ENCODE results near the gene TTC27. TPM values are rescaled to one million over a fixed set of nuclear protein-coding genes. Genes with fewer than 3 reads are reported as not detected.

The TTC27 gene
- total RNA-seq, 2 donors from 2014 or later: 5.9 to 6.0 TPM

- no peaks in the 10 kb centered on the region for H3K9me3 ChIP-seq
- DNase-seq (ENCODE audit: low spot score): no peak
- no peak overlapping the region for H3K4me3 ChIP-seq
- H3K4me1 ChIP-seq: peaks cover 0 to 13% of the 10 kb centered on the region in 2 donors
- H3K36me3 ChIP-seq: no peaks in the 10 kb centered on the region
- H3K27me3 ChIP-seq: no peaks in the 10 kb centered on the region
- peak overlapping the region; percentile 16 to 46 for H3K27ac ChIP-seq
- peak; percentile 53 to 83 for TF ChIP-seq CTCF (IDR thresholded peaks at IDR 0.05)
These were observed 145.0 kb downstream of the TTC27 start for GRCh38 chr2:32772638-32773447.

- TF ChIP-seq CTCF (IDR thresholded peaks at IDR 0.05): no peak
- Histone ChIP-seq H3K4me3 (no peak overlapping the region), H3K4me1 (peaks cover 0 to 13% of the 10 kb centered on the region in 2 donors), H3K9me3 (no peaks in the 10 kb centered on the region), H3K27ac (peak overlapping the region; percentile 16 to 46), H3K27me3 (no peaks in the 10 kb centered on the region), H3K36me3 (no peaks in the 10 kb centered on the region)
- DNase-seq (ENCODE audit: low spot score): no peak
These were observed 145.6 kb downstream of the TTC27 start for GRCh38 chr2:32773448-32773808.

GRCh38 chr2:32775954-32776353 lies 148.1 kb downstream of the TTC27 start:
- no peak for DNase-seq (ENCODE audit: low spot score)
- Histone ChIP-seq H3K27me3 (no peaks in the 10 kb centered on the region), H3K4me1 (peaks cover 0 to 13% of the 10 kb centered on the region in 2 donors), H3K27ac (no peak overlapping the region), H3K4me3 (no peak overlapping the region), H3K36me3 (no peaks in the 10 kb centered on the region), H3K9me3 (peaks cover 0 to 11% of the 10 kb centered on the region in 2 donors)
- TF ChIP-seq CTCF (IDR thresholded peaks at IDR 0.05): no peak

- TF ChIP-seq CTCF (IDR thresholded peaks at IDR 0.05): no peak
- no peak for DNase-seq (ENCODE audit: low spot score)
- Histone ChIP-seq H3K27ac (no peak overlapping the region), H3K4me1 (peaks cover 0 to 7% of the 10 kb centered on the region in 2 donors), H3K9me3 (peaks cover 0 to 18% of the 10 kb centered on the region in 2 donors), H3K36me3 (no peaks in the 10 kb centered on the region), H3K27me3 (no peaks in the 10 kb centered on the region), H3K4me3 (no peak overlapping the region)
These were observed 149.9 kb downstream of the TTC27 start for GRCh38 chr2:32777714-32778113.

GRCh38 chr2:32780961-32781360 lies 153.1 kb downstream of the TTC27 start:
- Histone ChIP-seq H3K9me3 (peaks cover 0 to 18% of the 10 kb centered on the region in 2 donors), H3K36me3 (no peaks in the 10 kb centered on the region), H3K4me3 (no peak overlapping the region), H3K27ac (no peak overlapping the region), H3K4me1 (peaks cover 0 to 17% of the 10 kb centered on the region in 2 donors), H3K27me3 (no peaks in the 10 kb centered on the region)
- no peak for TF ChIP-seq CTCF (IDR thresholded peaks at IDR 0.05)
- no peak for DNase-seq (ENCODE audit: low spot score)
